Gastrocnemius medialis (tissue), 4 donors: ENCODE results near the gene CRTAC1. TPM values are rescaled to one million over a fixed set of nuclear protein-coding genes. Genes with fewer than 3 reads are reported as not detected.

Source experiments
- ATAC-seq, 2 donors: fragments of 150-250 bp; one replicate each; pipeline ENCODE4 v1.9.1; 2016
- DNase-seq, 2 donors: peaks; one replicate each; pipeline ENCODE4 v3.0.0-alpha.2; 2019
- H3K27ac ChIP-seq, 4 donors: fragments of 200-600 bp; sonication (generic); 1 replicate in 1 of 4; 2 replicates in 3 of 4; pipeline ENCODE4 v1.5.1; 2016 to 2018; ENCODE audit warnings: mild to moderate bottlenecking in 2 of 4, moderate library complexity in 1 of 4
- H3K27me3 ChIP-seq, 3 donors: fragments of 200-600 bp; sonication (generic) in 2 of 3; 1 replicate in 1 of 3; 2 replicates in 2 of 3; pipeline versions ENCODE4 v1.5.1 to v1.6.0; 2016 to 2019; ENCODE audit warnings: mild to moderate bottlenecking in 1 of 3, moderate library complexity in 1 of 3
- H3K36me3 ChIP-seq, 2 donors: fragments of 200-600 bp; sonication (generic) in 1 of 2; one replicate each; pipeline ENCODE4 v1.5.1; 2017 to 2018
- H3K4me1 ChIP-seq, 2 donors: fragments of 200-600 bp; sonication (generic) in 1 of 2; one replicate each; pipeline ENCODE4 v1.5.1; 2016 to 2017; ENCODE audit warnings: mild to moderate bottlenecking in 2 of 2
- H3K4me3 ChIP-seq, 4 donors: fragments of 200-600 bp; sonication (generic) in 3 of 4; 1 replicate in 1 of 4; 2 replicates in 3 of 4; pipeline ENCODE4 v1.5.1; 2016 to 2019; ENCODE audit warnings: mild to moderate bottlenecking in 2 of 4
- H3K9me3 ChIP-seq, 3 donors: fragments of 200-600 bp; sonication (generic) in 2 of 3; 1 replicate in 1 of 3; 2 replicates in 2 of 3; pipeline ENCODE4 v1.5.1; 2016 to 2019
- CTCF ChIP-seq, 5 experiments: fragments of 450-650 bp in 3 of 5; fragments of 200-600 bp in 2 of 5; sonication (generic) in 2 of 5; IDR thresholded peaks in 4 of 5; conservative IDR thresholded peaks in 1 of 5; 1 replicate in 4 of 5; 2 replicates in 1 of 5; pipeline ENCODE4 v1.5.1; 2016 to 2019; ENCODE audit warnings: antibody characterized with exemption in 5 of 5, mild to moderate bottlenecking in 3 of 5, moderate library complexity in 3 of 5
- POLR2A ChIP-seq, 2 donors: fragments of 450-650 bp; IDR thresholded peaks; one replicate each; pipeline ENCODE4 v1.6.1; 2017; ENCODE audit warnings: antibody characterized with exemption in 2 of 2, mild to moderate bottlenecking in 2 of 2, moderate library complexity in 2 of 2
- in situ Hi-C, 4 donors: fragments of 200-750 bp; cut with MboI; loops; one replicate each; pipeline versions ENCODE4 v1.15.0 to v1.8.0; 2017; ENCODE audit warnings: low sequenced_read_pairs in 4 of 4
- intact Hi-C: fragments of 100-400 bp; cut with DNase I; formaldehyde crosslinking; loops from one replicate; pipeline ENCODE4 v1.15.1; 2023; ENCODE audit warnings: low total_unique reads
- total RNA-seq, 4 donors: library from RNA; depleted of rRNA; stranded (reverse); fragments of >200 nt; gene quantifications; one replicate each; pipeline versions ENCODE4 v1.1.0 to v1.2.3, GENCODE V29; 2016

Gene CRTAC1
- total RNA-seq, 4 donors from 2014 or later: 0.16 to 3.9 (median 0.56) TPM; not detected in 1

DNA sequence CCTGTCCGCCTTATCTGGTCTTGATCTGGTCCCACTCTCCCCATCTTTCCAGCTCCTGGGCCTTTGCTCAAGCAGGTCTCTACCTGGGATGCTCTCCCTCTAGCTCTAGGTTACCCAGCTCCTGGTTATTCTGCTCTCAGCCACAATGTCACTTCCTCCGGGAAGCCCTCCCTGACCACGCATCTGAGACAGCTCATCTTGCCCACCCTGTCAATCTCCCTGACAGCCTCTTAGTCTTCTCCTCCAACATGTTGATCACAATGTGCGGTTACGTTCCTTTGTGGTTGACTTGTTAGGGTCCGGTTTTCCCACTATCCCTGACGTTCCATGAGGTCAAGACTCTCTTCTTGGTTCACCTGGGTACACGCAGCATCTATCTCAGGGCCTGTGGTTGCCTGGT is 125.1 kb downstream of the CRTAC1 start:
- in situ Hi-C loops: no loop called here
- no peak overlapping the region for H3K4me3 ChIP-seq
- no peaks in the 10 kb centered on the region for H3K27me3 ChIP-seq
- intact Hi-C loops: no loop called here
- ATAC-seq (no peak), DNase-seq (no peak)
- no peaks in the 10 kb centered on the region for H3K9me3 ChIP-seq
- TF ChIP-seq POLR2A (IDR thresholded peaks at IDR 0.05) (no peak), CTCF (IDR thresholded peaks at IDR 0.05 in 4 of 5, conservative IDR thresholded peaks at IDR 0.05 in 1 of 5) (no peak)
- H3K36me3 ChIP-seq: no peaks in the 10 kb centered on the region
- H3K27ac ChIP-seq: no peak overlapping the region
- no peaks in the 10 kb centered on the region for H3K4me1 ChIP-seq

GRCh38 chr10:97904576-97904975 is 125.8 kb downstream of the CRTAC1 start:
- intact Hi-C loops: no loop called here
- in situ Hi-C loops: no loop called here
- no peaks in the 10 kb centered on the region for H3K27me3 ChIP-seq
- DNase-seq (no peak), ATAC-seq (no peak)
- H3K36me3 ChIP-seq: no peaks in the 10 kb centered on the region
- H3K4me1 ChIP-seq: no peaks in the 10 kb centered on the region
- TF ChIP-seq POLR2A (IDR thresholded peaks at IDR 0.05): no peak
- no peak for TF ChIP-seq CTCF (IDR thresholded peaks at IDR 0.05 in 4 of 5, conservative IDR thresholded peaks at IDR 0.05 in 1 of 5)
- H3K9me3 ChIP-seq: no peaks in the 10 kb centered on the region
- H3K27ac ChIP-seq: no peak overlapping the region
- no peak overlapping the region for H3K4me3 ChIP-seq

GRCh38 chr10:97904018-97904381 is 126.4 kb downstream of the CRTAC1 start:
- intact Hi-C loops: no loop called here
- Histone ChIP-seq H3K27ac (no peak overlapping the region), H3K4me3 (no peak overlapping the region), H3K27me3 (no peaks in the 10 kb centered on the region), H3K36me3 (no peaks in the 10 kb centered on the region), H3K9me3 (no peaks in the 10 kb centered on the region), H3K4me1 (no peaks in the 10 kb centered on the region)
- DNase-seq (no peak), ATAC-seq (no peak)
- TF ChIP-seq CTCF (IDR thresholded peaks at IDR 0.05 in 4 of 5, conservative IDR thresholded peaks at IDR 0.05 in 1 of 5) (no peak), POLR2A (IDR thresholded peaks at IDR 0.05) (no peak)
- in situ Hi-C loops: no loop called here

- H3K27me3 ChIP-seq: no peaks in the 10 kb centered on the region
- intact Hi-C loops (no loop called here), in situ Hi-C loops (no loop called here)
Measured at GRCh38 chr10:97903128-97904017, 127.0 kb downstream of the CRTAC1 start.

More at GRCh38 chr10:97903128-97904017, 127.0 kb downstream of the CRTAC1 start:
- peak in 1 of 2 donors; percentile 52 for ATAC-seq
- Histone ChIP-seq H3K27ac (no peak overlapping the region), H3K4me1 (no peaks in the 10 kb centered on the region), H3K4me3 (no peak overlapping the region), H3K9me3 (no peaks in the 10 kb centered on the region), H3K36me3 (no peaks in the 10 kb centered on the region)
- TF ChIP-seq CTCF (IDR thresholded peaks at IDR 0.05 in 4 of 5, conservative IDR thresholded peaks at IDR 0.05 in 1 of 5) (no peak), POLR2A (IDR thresholded peaks at IDR 0.05) (no peak)
- no peak for DNase-seq
